C4-2B (cell line): ENCODE measurements around the gene AK3.

Experiments
- CTCF ChIP-seq: fragments of 450-650 bp; conservative IDR thresholded peaks from 2 replicates; pipeline ENCODE4 v1.5.1; 2017; ENCODE audit warnings: mild to moderate bottlenecking
- ZFX ChIP-seq: fragments of 450-650 bp; IDR thresholded peaks from 2 replicates; pipeline ENCODE4 v1.6.1; 2017

GRCh38 chr9:4714266-4715016 lies 26.6 kb downstream of the AK3 start:
- TF ChIP-seq CTCF = no peak
- no peak for TF ChIP-seq ZFX
